ENCODE measurements around the gene INAFM2. TPM values are rescaled to one million over a fixed set of nuclear protein-coding genes. Genes with fewer than 3 reads are reported as not detected.

INAFM2 gene
- total RNA-seq, 2 experiments from 2014 or later = 3.3 to 4.4 TPM

DNA sequence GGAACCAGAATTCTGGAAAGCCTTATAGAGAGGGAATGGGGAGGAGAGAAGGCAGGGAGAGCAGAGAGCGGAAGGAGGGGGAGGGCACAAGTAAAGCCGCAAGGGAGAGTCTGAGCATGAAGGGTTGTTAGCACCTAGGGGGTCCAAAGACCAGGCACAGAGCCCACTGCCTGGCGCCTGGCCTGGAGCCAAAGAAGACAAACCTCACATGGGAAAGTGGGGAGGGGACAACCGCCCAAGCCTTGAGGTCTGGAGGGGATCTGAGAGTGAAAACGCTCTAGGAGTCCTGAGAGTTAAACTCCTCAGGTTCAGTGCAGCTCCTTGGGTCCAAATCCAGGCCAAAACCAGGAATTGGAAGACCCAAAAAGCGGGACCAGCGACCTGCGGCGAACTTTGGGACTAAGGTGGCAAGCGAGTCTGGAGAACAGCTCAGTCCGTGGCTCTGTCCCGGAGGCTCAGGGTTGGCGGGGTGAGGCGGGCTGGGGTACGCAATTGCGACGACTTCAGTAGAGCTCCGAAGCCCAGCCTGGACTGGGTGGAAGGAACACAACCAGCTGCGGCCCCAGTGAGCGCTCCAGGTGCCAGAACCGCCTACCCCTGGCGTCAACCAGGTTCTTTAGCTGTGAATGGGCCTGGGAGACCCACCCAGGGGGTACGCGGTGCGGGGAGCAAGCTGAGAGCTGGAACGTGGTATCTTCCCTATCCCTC is 807 bp upstream of the INAFM2 start:
- TF ChIP-seq EZH2phosphoT487 (IDR thresholded peaks at IDR 0.05; ENCODE audit: borderline replicate concordance, low read depth, low read length) = no peak
- TF ChIP-seq, protein P1, sequence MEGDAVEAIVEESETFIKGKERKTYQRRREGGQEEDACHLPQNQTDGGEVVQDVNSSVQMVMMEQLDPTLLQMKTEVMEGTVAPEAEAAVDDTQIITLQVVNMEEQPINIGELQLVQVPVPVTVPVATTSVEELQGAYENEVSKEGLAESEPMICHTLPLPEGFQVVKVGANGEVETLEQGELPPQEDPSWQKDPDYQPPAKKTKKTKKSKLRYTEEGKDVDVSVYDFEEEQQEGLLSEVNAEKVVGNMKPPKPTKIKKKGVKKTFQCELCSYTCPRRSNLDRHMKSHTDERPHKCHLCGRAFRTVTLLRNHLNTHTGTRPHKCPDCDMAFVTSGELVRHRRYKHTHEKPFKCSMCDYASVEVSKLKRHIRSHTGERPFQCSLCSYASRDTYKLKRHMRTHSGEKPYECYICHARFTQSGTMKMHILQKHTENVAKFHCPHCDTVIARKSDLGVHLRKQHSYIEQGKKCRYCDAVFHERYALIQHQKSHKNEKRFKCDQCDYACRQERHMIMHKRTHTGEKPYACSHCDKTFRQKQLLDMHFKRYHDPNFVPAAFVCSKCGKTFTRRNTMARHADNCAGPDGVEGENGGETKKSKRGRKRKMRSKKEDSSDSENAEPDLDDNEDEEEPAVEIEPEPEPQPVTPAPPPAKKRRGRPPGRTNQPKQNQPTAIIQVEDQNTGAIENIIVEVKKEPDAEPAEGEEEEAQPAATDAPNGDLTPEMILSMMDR (conservative IDR thresholded peaks at IDR 0.05; ENCODE audit: low read length) = no peak
- no TSS peak for BruUV-seq (replicated peaks)
- H3K36me3 ChIP-seq (ENCODE audit: insufficient read depth, low read length) = no peaks in the 10 kb centered on the region
- intact Hi-C loops (cut with micrococcal nuclease; ENCODE audit: unreplicated experiment) = loop anchor here (1.0 to 5.0 kb wide), 3 partner anchors 100 to 540 kb away; partner anchors contain the start of gene FSIP1
- no peak overlapping the region for H2AFZ ChIP-seq (ENCODE audit: low read length)
- no peaks in the 10 kb centered on the region for H4K20me1 ChIP-seq (ENCODE audit: insufficient read depth, low read length)
- peaks cover 6% of the 10 kb centered on the region for H3K4me1 ChIP-seq (ENCODE audit: insufficient read depth, low read length, poor library complexity, severe bottlenecking)
- no peak overlapping the region for H3K27ac ChIP-seq (ENCODE audit: low read depth, low read length, poor library complexity, severe bottlenecking)
- DNase-seq (ENCODE audit: low spot score) = no peak
- CTCF ChIA-PET (ENCODE audit: unreplicated experiment) = interaction anchor here (0.7 to 1.0 kb wide), 3 partner anchors 14 to 34 kb away, joined by 3 to 5 read pairs (median 3); no protein-coding TSS in a partner anchor
- H3K79me2 ChIP-seq (ENCODE audit: insufficient read depth, low read depth, low read length) = no peaks in the 10 kb centered on the region
- peak overlapping the region; percentile 64 for H3K4me2 ChIP-seq (ENCODE audit: low read length)
- POLR2A ChIA-PET = interaction anchor here (0.6 to 1.0 kb wide), 2 partner anchors 15 to 52 kb away, joined by 4 to 5 read pairs; no protein-coding TSS in a partner anchor
- H3K9me2 ChIP-seq (ENCODE audit: insufficient read depth, low read length) = no peaks in the 10 kb centered on the region
- H3K4me3 ChIP-seq (ENCODE audit: low read depth, low read length, poor library complexity, severe bottlenecking) = peak overlapping the region; percentile 65
- no peaks in the 10 kb centered on the region for H3K9me3 ChIP-seq (ENCODE audit: low read length)

DNA sequence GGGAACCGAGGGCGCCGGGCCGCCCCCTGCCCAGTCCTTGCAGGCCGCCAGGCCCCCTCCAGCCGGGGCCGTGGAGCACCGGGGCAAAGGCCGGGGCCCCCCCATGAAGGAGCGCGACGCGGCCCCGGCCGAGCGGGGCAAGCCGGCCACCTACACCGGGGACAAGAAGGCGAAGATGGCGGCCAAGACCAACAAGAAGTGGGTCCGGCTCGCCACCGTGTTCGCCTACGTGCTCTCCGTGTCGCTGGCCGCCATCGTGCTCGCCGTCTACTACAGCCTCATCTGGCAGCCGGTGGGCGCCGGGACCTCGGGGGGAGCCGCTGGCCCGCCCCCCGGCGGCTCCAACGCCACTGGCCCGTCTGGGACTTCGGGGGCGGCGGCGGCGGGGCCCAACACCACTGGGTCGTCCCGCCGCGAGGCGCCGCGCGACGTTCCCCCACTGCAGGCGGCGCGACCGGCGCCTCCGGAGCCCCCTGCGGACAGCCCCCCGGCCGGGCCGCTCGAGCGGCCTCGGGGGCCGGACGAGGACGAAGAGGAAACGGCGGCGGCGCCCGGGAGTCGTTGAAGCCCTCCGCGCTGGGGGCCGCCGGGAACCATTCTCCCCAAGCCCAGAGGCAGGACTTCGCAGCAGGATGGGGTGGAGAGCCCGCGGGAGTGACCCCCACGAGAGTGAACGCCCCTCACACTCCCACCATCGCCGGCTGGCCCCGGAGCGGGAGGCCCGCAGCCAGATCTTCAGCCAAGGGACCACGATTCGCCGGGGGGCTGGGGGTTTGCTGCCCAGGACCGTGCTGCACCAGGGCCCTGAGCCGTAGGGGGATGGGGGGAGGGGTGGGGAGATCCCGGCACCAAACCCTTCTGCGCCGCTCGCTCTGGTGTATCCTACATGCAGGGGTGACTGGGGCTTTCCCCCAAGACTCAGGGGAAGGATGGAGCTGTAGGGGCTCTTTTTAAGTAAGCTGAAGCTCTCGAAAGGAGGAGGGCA is 753 bp downstream of the INAFM2 start:
- no peak for DNase-seq (ENCODE audit: low spot score)
- H3K4me1 ChIP-seq (ENCODE audit: insufficient read depth, low read length, poor library complexity, severe bottlenecking) = peaks cover 6% of the 10 kb centered on the region
- no TSS peak for BruUV-seq (replicated peaks)
- intact Hi-C loops (cut with micrococcal nuclease; ENCODE audit: unreplicated experiment) = loop anchor here (1.0 to 5.0 kb wide), 3 partner anchors 98 to 542 kb away; partner anchors contain the start of gene FSIP1
- H4K20me1 ChIP-seq (ENCODE audit: insufficient read depth, low read length) = no peaks in the 10 kb centered on the region
- POLR2A ChIA-PET = interaction anchor here (0.7 kb wide), 1 partner anchor 133 kb away, joined by 3 read pairs; no protein-coding TSS in a partner anchor
- peak overlapping the region; percentile 61 for H3K4me2 ChIP-seq (ENCODE audit: low read length)
- CTCF ChIA-PET (ENCODE audit: unreplicated experiment) = interaction anchor here (1.0 kb wide), 1 partner anchor 14 kb away, joined by 4 read pairs; no protein-coding TSS in a partner anchor
- peak overlapping the region; percentile 65 for H3K4me3 ChIP-seq (ENCODE audit: low read depth, low read length, poor library complexity, severe bottlenecking)
- H3K9me2 ChIP-seq (ENCODE audit: insufficient read depth, low read length) = no peaks in the 10 kb centered on the region
- no peaks in the 10 kb centered on the region for H3K79me2 ChIP-seq (ENCODE audit: insufficient read depth, low read depth, low read length)
- no peaks in the 10 kb centered on the region for H3K36me3 ChIP-seq (ENCODE audit: insufficient read depth, low read length)
- H3K27ac ChIP-seq (ENCODE audit: low read depth, low read length, poor library complexity, severe bottlenecking) = no peak overlapping the region
- H3K9me3 ChIP-seq (ENCODE audit: low read length) = no peaks in the 10 kb centered on the region
- no peak overlapping the region for H2AFZ ChIP-seq (ENCODE audit: low read length)
- TF ChIP-seq EZH2phosphoT487 (IDR thresholded peaks at IDR 0.05; ENCODE audit: borderline replicate concordance, low read depth, low read length) = no peak
- TF ChIP-seq, protein P1 (conservative IDR thresholded peaks at IDR 0.05; ENCODE audit: low read length) = no peak

Measured in OCI-LY7 (cell line).